GM12891 (cell line): ENCODE measurements around the gene FITM1.

Experiments
- DNase-seq: peaks from one replicate; pipeline ENCODE4 v3.0.0; 2011; ENCODE audit warnings: low spot score; ENCODE audit not compliant: insufficient read length
- FAIRE-seq: peaks from 2 replicates; lab custom pipeline; 2011; peaks lifted over from hg19 to GRCh38; lab: Jason Lieb, UNC
- PAX5 ChIP-seq: IDR thresholded peaks from 2 replicates; pipeline ENCODE4 v1.6.1; 2011; ENCODE audit warnings: low read length, moderate library complexity, mild to moderate bottlenecking; ENCODE audit not compliant: insufficient read depth, severe bottlenecking
- POLR2A ChIP-seq: IDR thresholded peaks from 2 replicates; pipeline ENCODE4 v1.6.1; 2011; ENCODE audit warnings: low read depth, low read length, control low read depth
- POLR2AphosphoS5 ChIP-seq: IDR thresholded peaks from 2 replicates; pipeline ENCODE4 v1.6.1; 2011; ENCODE audit warnings: low read depth, low read length, control low read depth
- POU2F2 ChIP-seq: IDR thresholded peaks from 2 replicates; pipeline ENCODE4 v1.6.1; 2011; ENCODE audit warnings: low read depth, mild to moderate bottlenecking, control low read depth, low read length, moderate library complexity
- SPI1 ChIP-seq: IDR thresholded peaks from 2 replicates; pipeline ENCODE4 v1.6.1; 2011; ENCODE audit warnings: low read depth, low read length, control low read depth
- TAF1 ChIP-seq: IDR thresholded peaks from 2 replicates; pipeline ENCODE4 v1.6.1; 2011; ENCODE audit warnings: low read depth, low read length, control low read depth

The FITM1 gene

GRCh38 chr14:24088095-24088494, 42.4 kb upstream of the FITM1 start:
- DNase-seq: no peak
- FAIRE-seq: no peak
- TF ChIP-seq POU2F2 (no peak), TAF1 (no peak)

- DNase-seq (no peak), FAIRE-seq (no peak)
- TF ChIP-seq TAF1: no peak
- no peak for TF ChIP-seq SPI1
- TF ChIP-seq POU2F2: no peak
Observed at GRCh38 chr14:24089890-24090289, 40.6 kb upstream of the FITM1 start.

GRCh38 chr14:24092110-24092504, 38.4 kb upstream of the FITM1 start:
- DNase-seq (no peak), FAIRE-seq (no peak)

GRCh38 chr14:24092505-24093206, 37.8 kb upstream of the FITM1 start:
- DNase-seq (no peak), FAIRE-seq (no peak)
- TF ChIP-seq TAF1 (no peak), POLR2A (no peak)

More at GRCh38 chr14:24092110-24092504, 38.4 kb upstream of the FITM1 start:
- no peak for TF ChIP-seq SPI1
- no peak for TF ChIP-seq TAF1
- TF ChIP-seq POLR2AphosphoS5: no peak
- no peak for TF ChIP-seq POU2F2
- TF ChIP-seq POLR2A: no peak
- no peak for TF ChIP-seq PAX5

- TF ChIP-seq TAF1 (no peak), POLR2AphosphoS5 (no peak), PAX5 (no peak), SPI1 (no peak), POLR2A (no peak), POU2F2 (no peak)
- DNase-seq: no peak
- no peak for FAIRE-seq
Observed at GRCh38 chr14:24093207-24093900, 37.1 kb upstream of the FITM1 start.

GRCh38 chr14:24093901-24094840, 36.3 kb upstream of the FITM1 start, which contains the start of gene PCK2:
TSS of gene PCK2 (plus strand) at chr14:24094311. CDS start at chr14:24094406, 95 bp downstream.
- peak; percentile 69 for FAIRE-seq
- peak; percentile 78 for DNase-seq
- peak; percentile 70 for TF ChIP-seq POLR2AphosphoS5
- no peak; the same call in 1 of the 2 replicates for TF ChIP-seq TAF1
- no peak for TF ChIP-seq POU2F2
- TF ChIP-seq SPI1: peak; percentile 74
- no peak for TF ChIP-seq PAX5
- TF ChIP-seq POLR2A: peak; percentile 51; the same call in 1 of the 2 replicates

GRCh38 chr14:24094841-24095270, 35.6 kb upstream of the FITM1 start:
- TF ChIP-seq TAF1 (no peak), POU2F2 (no peak), PAX5 (no peak), SPI1 (no peak), POLR2A (no peak), POLR2AphosphoS5 (no peak)
- FAIRE-seq (no peak), DNase-seq (no peak)

- TF ChIP-seq SPI1 (no peak), POLR2AphosphoS5 (peak; percentile 98), TAF1 (peak; percentile 98), PAX5 (no peak), POLR2A (peak; percentile 98), POU2F2 (peak; percentile 92)
- peak; percentile 87 for FAIRE-seq
- peak; percentile 90 for DNase-seq
Observed at GRCh38 chr14:24095271-24096068, 35.0 kb upstream of the FITM1 start.
